ENCODE results near the gene UBE2G2.

GRCh38 chr21:44730028-44730395 is 71.6 kb downstream of the UBE2G2 start:
- no peak for TF ChIP-seq CTCF (IDR thresholded peaks at IDR 0.05)
- no peak for TF ChIP-seq POLR2A (IDR thresholded peaks at IDR 0.05)
- no peak for TF ChIP-seq EP300 (IDR thresholded peaks at IDR 0.05)
- TF ChIP-seq POLR2AphosphoS5 (IDR thresholded peaks at IDR 0.05), result no peak
